Liver (tissue), 9 donors: Measurements from ENCODE around the gene RGS17. TPM values are rescaled to one million over a fixed set of nuclear protein-coding genes. Genes with fewer than 3 reads are reported as not detected.

ENCODE experiments used
- DNase-seq: peaks from one replicate; pipeline ENCODE4 v3.0.0-alpha.2; 2017; ENCODE audit warnings: low spot score
- H3K27ac ChIP-seq, 2 donors: one replicate each; pipeline ENCODE4 v1.7.0; 2013; ENCODE audit warnings: inconsistent platforms in 2 of 2, low read length in 2 of 2, control low read depth in 1 of 2, low read depth in 1 of 2, mild to moderate bottlenecking in 1 of 2
- H3K27me3 ChIP-seq, 4 donors: one replicate each; pipeline versions ENCODE4 v1.6.1 to v1.7.0; 2013; ENCODE audit warnings: low read length in 3 of 4, inconsistent platforms in 1 of 4, mild to moderate bottlenecking in 1 of 4, moderate library complexity in 1 of 4; ENCODE audit not compliant: control insufficient read depth in 4 of 4, insufficient read depth in 4 of 4
- H3K36me3 ChIP-seq, 4 donors: one replicate each; pipeline versions ENCODE4 v1.6.1 to v1.7.0; 2013; ENCODE audit warnings: low read length in 3 of 4, mild to moderate bottlenecking in 3 of 4, low read depth in 1 of 4, moderate library complexity in 1 of 4; ENCODE audit not compliant: control insufficient read depth in 4 of 4, insufficient read depth in 3 of 4
- H3K4me1 ChIP-seq, 4 donors: one replicate each; pipeline versions ENCODE4 v1.6.1 to v1.7.0; 2013; ENCODE audit warnings: low read length in 3 of 4, mild to moderate bottlenecking in 3 of 4, moderate library complexity in 1 of 4; ENCODE audit not compliant: control insufficient read depth in 4 of 4, insufficient read depth in 4 of 4
- H3K4me3 ChIP-seq, 3 donors: one replicate each; pipeline versions ENCODE4 v1.6.1 to v1.7.0; 2013; ENCODE audit warnings: low read length in 3 of 3, control low read depth in 1 of 3, low read depth in 1 of 3, mild to moderate bottlenecking in 1 of 3
- H3K9ac ChIP-seq, 2 donors: one replicate each; pipeline ENCODE4 v1.7.0; 2013; ENCODE audit warnings: low read length in 2 of 2, mild to moderate bottlenecking in 2 of 2, moderate library complexity in 2 of 2, control low read depth in 1 of 2, low read depth in 1 of 2
- H3K9me3 ChIP-seq, 4 donors: one replicate each; pipeline versions ENCODE4 v1.6.1 to v1.7.0; 2013; ENCODE audit warnings: low read length in 3 of 4; ENCODE audit not compliant: control insufficient read depth in 4 of 4
- ATF3 ChIP-seq: IDR thresholded peaks from 2 replicates; pipeline ENCODE4 v1.6.1; 2016; ENCODE audit warnings: antibody characterized with exemption
- CTCF ChIP-seq: fragments of 150-350 bp; IDR thresholded peaks from 2 replicates; pipeline ENCODE4 v1.5.1; 2017; ENCODE audit warnings: improper control_type of control experiment, low read depth, low read length; ENCODE audit not compliant: missing input control
- FOXA1 ChIP-seq: IDR thresholded peaks from 2 replicates; pipeline ENCODE4 v1.6.1; 2016; ENCODE audit warnings: antibody characterized with exemption
- FOXA2 ChIP-seq: IDR thresholded peaks from 2 replicates; pipeline ENCODE4 v1.6.1; 2016; ENCODE audit warnings: antibody characterized with exemption
- GABPA ChIP-seq, 2 donors: IDR thresholded peaks in 1 of 2; conservative IDR thresholded peaks in 1 of 2; 2 replicates each; pipeline ENCODE4 v1.6.1; 2016; ENCODE audit warnings: antibody characterized with exemption in 2 of 2, mild to moderate bottlenecking in 1 of 2, moderate library complexity in 1 of 2
- HNF4A ChIP-seq, 2 donors: conservative IDR thresholded peaks; 2 replicates each; pipeline ENCODE4 v1.6.1; 2016; ENCODE audit warnings: antibody characterized with exemption in 2 of 2, mild to moderate bottlenecking in 2 of 2
- HNF4G ChIP-seq: IDR thresholded peaks from 2 replicates; pipeline ENCODE4 v1.6.1; 2016; ENCODE audit warnings: antibody characterized with exemption
- JUND ChIP-seq, 2 donors: IDR thresholded peaks; 2 replicates each; pipeline ENCODE4 v1.6.1; 2016; ENCODE audit warnings: antibody characterized with exemption in 2 of 2
- MAX ChIP-seq: IDR thresholded peaks from 2 replicates; pipeline ENCODE4 v1.6.1; 2016; ENCODE audit warnings: antibody characterized with exemption
- NR2F2 ChIP-seq: IDR thresholded peaks from 2 replicates; pipeline ENCODE4 v1.6.1; 2016; ENCODE audit warnings: antibody characterized with exemption
- RAD21 ChIP-seq, 2 donors: IDR thresholded peaks; 2 replicates each; pipeline ENCODE4 v1.6.1; 2016; ENCODE audit warnings: antibody characterized with exemption in 2 of 2, mild to moderate bottlenecking in 2 of 2
- REST ChIP-seq: IDR thresholded peaks from 2 replicates; pipeline ENCODE4 v1.6.1; 2016; ENCODE audit warnings: antibody characterized with exemption, mild to moderate bottlenecking
- RXRA ChIP-seq, 2 donors: IDR thresholded peaks; 2 replicates each; pipeline ENCODE4 v1.6.1; 2017 to 2018; ENCODE audit warnings: antibody characterized with exemption in 2 of 2, mild to moderate bottlenecking in 1 of 2
- SP1 ChIP-seq: IDR thresholded peaks from 2 replicates; pipeline ENCODE4 v1.6.1; 2018; ENCODE audit warnings: antibody characterized with exemption, mild to moderate bottlenecking
- TAF1 ChIP-seq: conservative IDR thresholded peaks from 2 replicates; pipeline ENCODE4 v1.6.1; 2016; ENCODE audit warnings: antibody characterized with exemption, mild to moderate bottlenecking
- YY1 ChIP-seq: IDR thresholded peaks from 2 replicates; pipeline ENCODE4 v1.6.1; 2016; ENCODE audit warnings: antibody characterized with exemption, mild to moderate bottlenecking
- ZBTB33 ChIP-seq: IDR thresholded peaks from 2 replicates; pipeline ENCODE4 v1.6.1; 2016; ENCODE audit warnings: antibody characterized with exemption
- WGBS: extraction: QIAGEN DNeasy Blood & Tissue Kit; methylation state at CpG from one replicate; pipeline ENCODE4 v1.1.7; 2013; 5-methylcytosine and 5-hydroxymethylcytosine counted together
- polyA plus RNA-seq, 2 donors: library from polyadenylated mRNA; stranded (reverse) in 1 of 2; unstranded in 1 of 2; fragments of 200-250 nt in 1 of 2; fragments of >200 nt in 1 of 2; fragmentation: Nextera tagmentation in 1 of 2; extraction: Ambion mirVana in 1 of 2; gene quantifications; one replicate each; pipeline versions ENCODE4 v1.2.1 to v1.2.3, GENCODE V29; 2013 to 2015
- total RNA-seq, 2 donors: library from RNA; depleted of rRNA; stranded (reverse); fragments of >200 nt; gene quantifications; one replicate each; pipeline ENCODE4 v1.2.3, GENCODE V29; 2014
- donor health status: healthy.
- donor health status: healthy.
- donor health status: healthy.
- donor health status: healthy.
- donor health status: healthy.

The RGS17 gene
- total and polyA plus RNA-seq, 4 donors = under 0.01 to 0.09 (median 0.03) TPM

- Histone ChIP-seq H3K27ac (no peak overlapping the region), H3K4me3 (no peak overlapping the region), H3K9me3 (peaks cover 0 to 5% (median 0%) of the 10 kb centered on the region in 4 donors), H3K9ac (no peak overlapping the region), H3K4me1 (no peaks in the 10 kb centered on the region), H3K27me3 (peaks cover 0 to 3% (median 1%) of the 10 kb centered on the region in 4 donors), H3K36me3 (no peaks in the 10 kb centered on the region)
- DNase-seq = no peak
- no peak for TF ChIP-seq FOXA2
- TF ChIP-seq RXRA (IDR thresholded peaks at IDR 0.05) = no peak
- no peak for TF ChIP-seq RAD21 (IDR thresholded peaks at IDR 0.05)
- no peak for TF ChIP-seq ATF3
- no peak for TF ChIP-seq YY1
- TF ChIP-seq HNF4G = no peak
- no peak for TF ChIP-seq REST
- TF ChIP-seq GABPA (IDR thresholded peaks at IDR 0.05 in 1 of 2, conservative IDR thresholded peaks at IDR 0.05 in 1 of 2) = no peak
- 79% methylated on average over 21 of the region's 21 CpGs for WGBS
Measured at GRCh38 chr6:153150752-153151440, 19.8 kb upstream of the RGS17 start.

GRCh38 chr6:153150371-153150751 lies 19.3 kb upstream of the RGS17 start:
- 76% methylated on average over 11 of the region's 11 CpGs for WGBS
- Histone ChIP-seq H3K9me3 (peaks cover 0 to 5% (median 0%) of the 10 kb centered on the region in 4 donors), H3K4me3 (no peak overlapping the region), H3K27ac (no peak overlapping the region), H3K4me1 (no peaks in the 10 kb centered on the region), H3K9ac (no peak overlapping the region), H3K36me3 (no peaks in the 10 kb centered on the region), H3K27me3 (peaks cover 0 to 3% (median 1%) of the 10 kb centered on the region in 4 donors)
- no peak for DNase-seq
- TF ChIP-seq HNF4G (no peak), CTCF (no peak), SP1 (no peak)

- Histone ChIP-seq H3K9me3 (peaks cover 0 to 5% (median 0%) of the 10 kb centered on the region in 4 donors), H3K4me3 (no peak overlapping the region), H3K27ac (no peak overlapping the region), H3K27me3 (peaks cover 0 to 3% (median 1%) of the 10 kb centered on the region in 4 donors), H3K36me3 (no peaks in the 10 kb centered on the region), H3K9ac (no peak overlapping the region), H3K4me1 (no peaks in the 10 kb centered on the region)
- DNase-seq = no peak
- 60% methylated on average over 6 of the region's 6 CpGs for WGBS
- no peak for TF ChIP-seq ATF3
- TF ChIP-seq YY1 = no peak
- no peak for TF ChIP-seq SP1
- no peak for TF ChIP-seq TAF1
- no peak for TF ChIP-seq HNF4G
- TF ChIP-seq RXRA (IDR thresholded peaks at IDR 0.05) = no peak
- TF ChIP-seq NR2F2 = no peak
- TF ChIP-seq GABPA (IDR thresholded peaks at IDR 0.05 in 1 of 2, conservative IDR thresholded peaks at IDR 0.05 in 1 of 2) = no peak
- TF ChIP-seq MAX = no peak
- TF ChIP-seq FOXA1 = no peak
- TF ChIP-seq FOXA2 = no peak
- no peak for TF ChIP-seq RAD21 (IDR thresholded peaks at IDR 0.05)
- no peak for TF ChIP-seq ZBTB33
- TF ChIP-seq HNF4A (conservative IDR thresholded peaks at IDR 0.05) = no peak
- no peak for TF ChIP-seq JUND (IDR thresholded peaks at IDR 0.05)
Measured at GRCh38 chr6:153149891-153150290, 18.8 kb upstream of the RGS17 start.
